Fibroblast of the aortic adventitia (primary cell): ENCODE results near the gene CC2D2B. TPM values are rescaled to one million over a fixed set of nuclear protein-coding genes. Genes with fewer than 3 reads are reported as not detected.
"Not testable (repeated sequence)": the region's sequence is repeated elsewhere in the genome, so short reads cannot be mapped to it uniquely, and the experiment has no call there.

Experiments used
- DNase-seq: peaks from one replicate; pipeline ENCODE4 v3.0.0-alpha.2; 2010; ENCODE audit warnings: low read depth
- H3K4me3 ChIP-seq: 2 replicates; pipeline ENCODE4 v1.5.1; 2011; ENCODE audit warnings: low read depth, mild to moderate bottlenecking, control low read depth, low read length, moderate library complexity
- CTCF ChIP-seq: IDR thresholded peaks from 2 replicates; pipeline ENCODE4 v1.5.1; 2011; ENCODE audit warnings: mild to moderate bottlenecking, low read length, control low read depth, inconsistent platforms; ENCODE audit not compliant: insufficient read depth
- total RNA-seq: library from RNA; depleted of rRNA; stranded (reverse); fragments of >200 nt; gene quantifications from 2 replicates; pipeline ENCODE4 v1.2.3, GENCODE V29; 2012; ENCODE audit warnings: low replicate concordance

CC2D2B gene
- total RNA-seq, 1 donor = 0.09 TPM

GRCh38 chr10:95880704-95881103, 27.1 kb upstream of the CC2D2B start:
- DNase-seq = no peak
- TF ChIP-seq CTCF = no peak
- no peak overlapping the region for H3K4me3 ChIP-seq

GRCh38 chr10:95881316-95881715, 26.5 kb upstream of the CC2D2B start:
- DNase-seq = peak; percentile 65
- H3K4me3 ChIP-seq = no peak overlapping the region
- no peak for TF ChIP-seq CTCF

GRCh38 chr10:95889830-95890229, 17.9 kb upstream of the CC2D2B start:
- DNase-seq = no peak
- H3K4me3 ChIP-seq = no peak overlapping the region
- TF ChIP-seq CTCF = no peak

- H3K4me3 ChIP-seq = no peak overlapping the region
- no peak for TF ChIP-seq CTCF
- no peak for DNase-seq
Observed at GRCh38 chr10:95896071-95896850, 11.5 kb upstream of the CC2D2B start.

GRCh38 chr10:95905897-95906580, 1.7 kb upstream of the CC2D2B start:
- not testable (repeated sequence) for DNase-seq, H3K4me3 ChIP-seq

- H3K4me3 ChIP-seq = peak overlapping the region; percentile 84
- peak; percentile 44 for TF ChIP-seq CTCF
- DNase-seq = peak; percentile 69
Observed at GRCh38 chr10:95906677-95907455, 909 bp upstream of the CC2D2B start.

GRCh38 chr10:95908450-95908849, 675 bp downstream of the CC2D2B start:
- no peak for DNase-seq
- H3K4me3 ChIP-seq = no peak overlapping the region
- no peak for TF ChIP-seq CTCF
